Naive thymus-derived CD4-positive, alpha-beta T cell (primary cell): Measurements from ENCODE around the gene NTRK2. TPM values are rescaled to one million over a fixed set of nuclear protein-coding genes. Genes with fewer than 3 reads are reported as not detected.

Source experiments
- ATAC-seq: fragments of 150-1000 bp; cut with Tn5 transposase; 2 replicates; pipeline ENCODE4 v1.10.0; 2021; ENCODE audit warnings: mild to moderate bottlenecking, moderate library complexity
- CTCF ChIA-PET: fragments of 350-600 bp; sonication (Branson Sonifier 250); formaldehyde crosslinking; loops from one replicate; lab custom pipeline; 2021; ENCODE audit warnings: antibody characterized with exemption; lab: Charles Lee
- POLR2A ChIA-PET: fragments of 350-600 bp; sonication (Branson Sonifier 250); formaldehyde crosslinking; loops from one replicate; lab custom pipeline; 2021; ENCODE audit warnings: antibody characterized with exemption, inconsistent platforms; lab: Charles Lee
- DNase-seq, 9 donors: peaks; one replicate each; pipeline versions ENCODE4 v3.0.0 to v3.0.0-alpha.2; 2020 to 2022; ENCODE audit warnings: mixed read lengths in 1 of 9
- H3K27ac ChIP-seq: one replicate; pipeline ENCODE4 v1.7.0; 2013; ENCODE audit warnings: mild to moderate bottlenecking, low read depth, low read length, moderate library complexity
- H3K27me3 ChIP-seq, 2 donors: one replicate each; pipeline ENCODE4 v1.7.0; 2013; ENCODE audit warnings: low read length in 2 of 2, mild to moderate bottlenecking in 2 of 2, moderate library complexity in 2 of 2; ENCODE audit not compliant: control insufficient read depth in 2 of 2, insufficient read depth in 2 of 2
- H3K36me3 ChIP-seq, 3 experiments: 1 replicate in 2 of 3; 2 replicates in 1 of 3; pipeline ENCODE4 v1.7.0; 2013; ENCODE audit warnings: low read length in 3 of 3, mild to moderate bottlenecking in 3 of 3, moderate library complexity in 1 of 3; ENCODE audit not compliant: insufficient read depth in 3 of 3, control insufficient read depth in 2 of 3
- H3K4me1 ChIP-seq, 2 donors: one replicate each; pipeline ENCODE4 v1.7.0; 2013; ENCODE audit warnings: low read length in 2 of 2, mild to moderate bottlenecking in 2 of 2, moderate library complexity in 1 of 2; ENCODE audit not compliant: control insufficient read depth in 2 of 2, insufficient read depth in 2 of 2
- H3K4me3 ChIP-seq: 2 replicates; pipeline ENCODE4 v1.7.0; 2013; ENCODE audit warnings: mild to moderate bottlenecking, low read length
- H3K9me3 ChIP-seq, 3 experiments: 1 replicate in 2 of 3; 2 replicates in 1 of 3; pipeline ENCODE4 v1.7.0; 2013; ENCODE audit warnings: low read length in 3 of 3; ENCODE audit not compliant: control insufficient read depth in 2 of 3
- H3K27ac Mint-ChIP-seq, 9 donors: one replicate each; pipeline ENCODE4 v1.8.0; 2020 to 2022; ENCODE audit warnings: mixed read lengths in 9 of 9, mild to moderate bottlenecking in 8 of 9, moderate library complexity in 5 of 9, inconsistent platforms in 2 of 9
- H3K27me3 Mint-ChIP-seq, 5 donors: one replicate each; pipeline ENCODE4 v1.8.0; 2021 to 2022; ENCODE audit warnings: mixed read lengths in 5 of 5, mild to moderate bottlenecking in 1 of 5
- H3K36me3 Mint-ChIP-seq, 5 donors: one replicate each; pipeline ENCODE4 v1.8.0; 2020 to 2022; ENCODE audit warnings: mixed read lengths in 5 of 5, mild to moderate bottlenecking in 3 of 5, inconsistent platforms in 1 of 5
- H3K4me1 Mint-ChIP-seq, 7 donors: one replicate each; pipeline ENCODE4 v1.8.0; 2020 to 2022; ENCODE audit warnings: mixed read lengths in 7 of 7, mild to moderate bottlenecking in 3 of 7, inconsistent platforms in 1 of 7
- H3K4me3 Mint-ChIP-seq, 10 donors: one replicate each; pipeline ENCODE4 v1.8.0; 2020 to 2022; ENCODE audit warnings: mild to moderate bottlenecking in 10 of 10, mixed read lengths in 10 of 10, moderate library complexity in 6 of 10, inconsistent platforms in 2 of 10
- H3K9me3 Mint-ChIP-seq, 11 donors: one replicate each; pipeline ENCODE4 v1.8.0; 2020 to 2022; ENCODE audit warnings: mixed read lengths in 11 of 11, mild to moderate bottlenecking in 4 of 11, inconsistent platforms in 1 of 11, moderate library complexity in 1 of 11
- intact Hi-C, 2 donors: fragments of 100-400 bp; cut with micrococcal nuclease; formaldehyde crosslinking; loops; one replicate each; pipeline ENCODE4 v1.15.1; 2023
- polyA plus RNA-seq, 2 donors: library from polyadenylated mRNA; unstranded; fragments of 300-500 nt; fragmentation: Illumina TruSeq; gene quantifications; one replicate each; pipeline ENCODE4 v1.2.3, GENCODE V29; 2021
- total RNA-seq, 6 experiments: library from RNA in 5 of 6; stranded (reverse) in 5 of 6; gene quantifications; 1 replicate in 5 of 6; 2 replicates in 1 of 6; pipeline ENCODE4 v1.2.3 and lab custom pipeline; 2021 to 2026

Gene NTRK2
- total and polyA plus RNA-seq, 7 experiments from 2014 or later: 0.07 to 1.2 TPM; not detected in 5

GRCh38 chr9:84823421-84824271 is 154.1 kb downstream of the NTRK2 start:
- Histone ChIP-seq H3K4me3 (no peak overlapping the region), H3K4me1 (no peaks in the 10 kb centered on the region), H3K9me3 (no peaks in the 10 kb centered on the region), H3K27me3 (no peaks in the 10 kb centered on the region), H3K36me3 (no peaks in the 10 kb centered on the region), H3K27ac (no peak overlapping the region)
- intact Hi-C loops: no loop called here
- CTCF ChIA-PET: interaction anchor here (0.7 kb wide), 1 partner anchor 509 kb away, joined by 4 read pairs; no protein-coding TSS in a partner anchor
- Mint-ChIP-seq H3K4me1 (no peaks in the 10 kb centered on the region), H3K4me3 (no peak overlapping the region), H3K27ac (no peak overlapping the region), H3K36me3 (no peaks in the 10 kb centered on the region), H3K27me3 (peaks cover 0 to 23% (median 8%) of the 10 kb centered on the region in 5 donors), H3K9me3 (peaks cover 0 to 3% (median 0%) of the 10 kb centered on the region in 11 donors)
- ATAC-seq (no peak), DNase-seq (no peak)
- POLR2A ChIA-PET: no interaction called here

GRCh38 chr9:84827216-84827765 is 157.8 kb downstream of the NTRK2 start:
- ATAC-seq (no peak), DNase-seq (no peak)
- ChIA-PET CTCF (no interaction called here), POLR2A (no interaction called here)
- no peaks in the 10 kb centered on the region for H3K36me3 ChIP-seq
- H3K27me3 Mint-ChIP-seq: peaks cover 0 to 27% (median 16%) of the 10 kb centered on the region in 5 donors
- H3K4me3 ChIP-seq: no peak overlapping the region
- intact Hi-C loops: no loop called here
- H3K9me3 Mint-ChIP-seq: peaks cover 0 to 3% (median 0%) of the 10 kb centered on the region in 11 donors
- H3K4me1 ChIP-seq: no peaks in the 10 kb centered on the region
- no peak overlapping the region for H3K27ac Mint-ChIP-seq
- H3K4me1 Mint-ChIP-seq: no peaks in the 10 kb centered on the region
- no peak overlapping the region for H3K4me3 Mint-ChIP-seq
- peaks cover 0 to 3% of the 10 kb centered on the region in 2 donors for H3K27me3 ChIP-seq
- no peaks in the 10 kb centered on the region for H3K9me3 ChIP-seq
- H3K27ac ChIP-seq: no peak overlapping the region
- no peaks in the 10 kb centered on the region for H3K36me3 Mint-ChIP-seq

GRCh38 chr9:84828046-84828445 is 158.5 kb downstream of the NTRK2 start:
- ATAC-seq: no peak
- Histone ChIP-seq H3K27ac (no peak overlapping the region), H3K4me1 (no peaks in the 10 kb centered on the region), H3K4me3 (no peak overlapping the region), H3K27me3 (peaks cover 0 to 3% of the 10 kb centered on the region in 2 donors), H3K9me3 (no peaks in the 10 kb centered on the region), H3K36me3 (no peaks in the 10 kb centered on the region)
- H3K4me3 Mint-ChIP-seq: no peak overlapping the region
- POLR2A ChIA-PET: no interaction called here
- H3K27ac Mint-ChIP-seq: no peak overlapping the region
- no peaks in the 10 kb centered on the region for H3K4me1 Mint-ChIP-seq
- H3K27me3 Mint-ChIP-seq: peaks cover 0 to 26% (median 17%) of the 10 kb centered on the region in 5 donors
- CTCF ChIA-PET: no interaction called here
- H3K9me3 Mint-ChIP-seq: peaks cover 0 to 3% (median 0%) of the 10 kb centered on the region in 11 donors
- intact Hi-C loops: no loop called here
- no peaks in the 10 kb centered on the region for H3K36me3 Mint-ChIP-seq
- DNase-seq: no peak

- H3K27ac Mint-ChIP-seq: no peak overlapping the region
- intact Hi-C loops: no loop called here
- H3K9me3 Mint-ChIP-seq: peaks cover 0 to 3% (median 0%) of the 10 kb centered on the region in 11 donors
- H3K27ac ChIP-seq: no peak overlapping the region
- ChIA-PET CTCF (no interaction called here), POLR2A (no interaction called here)
- no peaks in the 10 kb centered on the region for H3K36me3 ChIP-seq
- H3K4me3 Mint-ChIP-seq: no peak overlapping the region
- ATAC-seq (no peak), DNase-seq (no peak)
- no peaks in the 10 kb centered on the region for H3K9me3 ChIP-seq
- peaks cover 0 to 3% of the 10 kb centered on the region in 2 donors for H3K27me3 ChIP-seq
- no peaks in the 10 kb centered on the region for H3K36me3 Mint-ChIP-seq
- no peaks in the 10 kb centered on the region for H3K4me1 Mint-ChIP-seq
- peaks cover 0 to 23% (median 16%) of the 10 kb centered on the region in 5 donors for H3K27me3 Mint-ChIP-seq
- no peak overlapping the region for H3K4me3 ChIP-seq
- no peaks in the 10 kb centered on the region for H3K4me1 ChIP-seq
Measured at GRCh38 chr9:84829471-84829870, 159.9 kb downstream of the NTRK2 start.

- Mint-ChIP-seq H3K27ac (no peak overlapping the region), H3K4me3 (no peak overlapping the region), H3K4me1 (no peaks in the 10 kb centered on the region), H3K36me3 (no peaks in the 10 kb centered on the region), H3K9me3 (peaks cover 0 to 3% (median 0%) of the 10 kb centered on the region in 11 donors), H3K27me3 (peaks cover 0 to 23% (median 16%) of the 10 kb centered on the region in 5 donors)
- POLR2A ChIA-PET: no interaction called here
- Histone ChIP-seq H3K36me3 (no peaks in the 10 kb centered on the region), H3K4me3 (no peak overlapping the region), H3K9me3 (no peaks in the 10 kb centered on the region), H3K27ac (no peak overlapping the region), H3K27me3 (peaks cover 0 to 3% of the 10 kb centered on the region in 2 donors), H3K4me1 (no peaks in the 10 kb centered on the region)
- ATAC-seq: no peak
- intact Hi-C loops: no loop called here
- CTCF ChIA-PET: no interaction called here
- no peak for DNase-seq
Measured at GRCh38 chr9:84829997-84830696, 160.6 kb downstream of the NTRK2 start.

- intact Hi-C loops: no loop called here
- H3K27ac ChIP-seq: no peak overlapping the region
- no peaks in the 10 kb centered on the region for H3K9me3 ChIP-seq
- no peaks in the 10 kb centered on the region for H3K4me1 ChIP-seq
- DNase-seq (no peak), ATAC-seq (no peak)
- Mint-ChIP-seq H3K27ac (no peak overlapping the region), H3K4me1 (no peaks in the 10 kb centered on the region), H3K36me3 (no peaks in the 10 kb centered on the region), H3K27me3 (peaks cover 0 to 23% (median 16%) of the 10 kb centered on the region in 5 donors), H3K9me3 (peaks cover 0 to 5% (median 0%) of the 10 kb centered on the region in 11 donors), H3K4me3 (no peak overlapping the region)
- H3K36me3 ChIP-seq: no peaks in the 10 kb centered on the region
- H3K27me3 ChIP-seq: peaks cover 0 to 3% of the 10 kb centered on the region in 2 donors
- POLR2A ChIA-PET: no interaction called here
- CTCF ChIA-PET: no interaction called here
- no peak overlapping the region for H3K4me3 ChIP-seq
Measured at GRCh38 chr9:84831377-84831776, 161.8 kb downstream of the NTRK2 start.
